ENCODE results near the gene PRKAR1A.
A peak's percentile ranks its signal among the peaks of the same experiment; 100 is the strongest.
"Not testable (repeated sequence)": the region's sequence is repeated elsewhere in the genome, so short reads cannot be mapped to it uniquely, and the experiment has no call there.

PRKAR1A gene

GRCh38 chr17:68511671-68512246 lies 471 bp upstream of the PRKAR1A start:
- DNase-seq, result peak; percentile 82

- no peak for DNase-seq
Measured at GRCh38 chr17:68512960-68513474, 787 bp downstream of the PRKAR1A start.

- DNase-seq, result no peak
Measured at GRCh38 chr17:68513932-68514331, 1.7 kb downstream of the PRKAR1A start.

- DNase-seq, result no peak
Measured at GRCh38 chr17:68514831-68515635, 2.8 kb downstream of the PRKAR1A start.

- no peak for DNase-seq
Measured at GRCh38 chr17:68516732-68517131, 4.5 kb downstream of the PRKAR1A start.

GRCh38 chr17:68517605-68518004 lies 5.4 kb downstream of the PRKAR1A start:
- DNase-seq, result not testable (repeated sequence)

- no peak for DNase-seq
Measured at GRCh38 chr17:68518063-68518815, 6.0 kb downstream of the PRKAR1A start.

GRCh38 chr17:68519051-68519450 lies 6.8 kb downstream of the PRKAR1A start:
- not testable (repeated sequence) for DNase-seq

GRCh38 chr17:68519911-68520310 lies 7.7 kb downstream of the PRKAR1A start:
- no peak for DNase-seq

GRCh38 chr17:68522266-68522665 lies 10.0 kb downstream of the PRKAR1A start:
- no peak for DNase-seq

GRCh38 chr17:68526548-68526947 lies 14.3 kb downstream of the PRKAR1A start:
- DNase-seq, result no peak

GRCh38 chr17:68527314-68527713 lies 15.1 kb downstream of the PRKAR1A start:
- no peak for DNase-seq

GRCh38 chr17:68531252-68531651 lies 19.0 kb downstream of the PRKAR1A start:
- no peak for DNase-seq

- no peak for DNase-seq
Measured at GRCh38 chr17:68532826-68533225, 20.6 kb downstream of the PRKAR1A start.

- DNase-seq, result no peak
Measured at GRCh38 chr17:68533887-68534694, 21.9 kb downstream of the PRKAR1A start.

- DNase-seq, result no peak
Measured at GRCh38 chr17:68534695-68535088, 22.5 kb downstream of the PRKAR1A start.

- no peak for DNase-seq
Measured at GRCh38 chr17:68535922-68536321, 23.7 kb downstream of the PRKAR1A start.

- no peak for DNase-seq
Measured at GRCh38 chr17:68539548-68540467, 27.6 kb downstream of the PRKAR1A start.

- DNase-seq, result no peak
Measured at GRCh38 chr17:68540981-68541380, 28.8 kb downstream of the PRKAR1A start.

GRCh38 chr17:68541816-68542215 lies 29.6 kb downstream of the PRKAR1A start:
- DNase-seq, result no peak

- no peak for DNase-seq
Measured at GRCh38 chr17:68542698-68543463, 30.7 kb downstream of the PRKAR1A start.

All from activated CD8-positive, alpha-beta memory T cell treated with anti-CD3 and anti-CD28 coated beads, Interleukin-2, amount 50 U/mL, for 4 hours (primary cell).